IgD-negative memory B cell (primary cell): ENCODE data around the gene CNPY1. TPM values are rescaled to one million over a fixed set of nuclear protein-coding genes. Genes with fewer than 3 reads are reported as not detected.
"Not testable (repeated sequence)": the region's sequence is repeated elsewhere in the genome, so short reads cannot be mapped to it uniquely, and the experiment has no call there.

Source experiments
- H3K27ac Mint-ChIP-seq, 3 donors: one replicate each; pipeline ENCODE4 v1.8.0; 2020 to 2022; ENCODE audit warnings: mild to moderate bottlenecking in 3 of 3, mixed read lengths in 3 of 3, moderate library complexity in 1 of 3
- H3K27me3 Mint-ChIP-seq: one replicate; pipeline ENCODE4 v1.8.0; 2021; ENCODE audit warnings: mixed read lengths
- H3K36me3 Mint-ChIP-seq: one replicate; pipeline ENCODE4 v1.8.0; 2020; ENCODE audit warnings: mild to moderate bottlenecking, mixed read lengths
- H3K4me1 Mint-ChIP-seq, 3 donors: one replicate each; pipeline ENCODE4 v1.8.0; 2020 to 2022; ENCODE audit warnings: mixed read lengths in 3 of 3, mild to moderate bottlenecking in 1 of 3
- H3K4me3 Mint-ChIP-seq, 4 donors: one replicate each; pipeline ENCODE4 v1.8.0; 2020 to 2022; ENCODE audit warnings: mild to moderate bottlenecking in 4 of 4, mixed read lengths in 4 of 4, moderate library complexity in 3 of 4
- H3K9me3 Mint-ChIP-seq, 3 donors: one replicate each; pipeline ENCODE4 v1.8.0; 2020 to 2021; ENCODE audit warnings: mixed read lengths in 3 of 3, mild to moderate bottlenecking in 1 of 3
- polyA plus RNA-seq: library from polyadenylated mRNA; unstranded; fragments of 300-500 nt; fragmentation: Illumina TruSeq; gene quantifications from one replicate; pipeline ENCODE4 v1.2.3, GENCODE V29; 2021

CNPY1 gene
- polyA plus RNA-seq, 1 donor from 2014 or later, result not detected

- no peak overlapping the region for H3K27ac Mint-ChIP-seq
- no peaks in the 10 kb centered on the region for H3K36me3 Mint-ChIP-seq
- peaks cover 0 to 3% (median 0%) of the 10 kb centered on the region in 3 donors for H3K9me3 Mint-ChIP-seq
- peaks cover 0 to 2% (median 1%) of the 10 kb centered on the region in 3 donors for H3K4me1 Mint-ChIP-seq
- peaks cover 6% of the 10 kb centered on the region for H3K27me3 Mint-ChIP-seq
- H3K4me3 Mint-ChIP-seq, result no peak overlapping the region
Measured at GRCh38 chr7:155569681-155570080, 23.3 kb upstream of the CNPY1 start.

- Mint-ChIP-seq H3K36me3 (no peaks in the 10 kb centered on the region), H3K27ac (no peak overlapping the region), H3K4me3 (no peak overlapping the region), H3K9me3 (peaks cover 0 to 3% (median 0%) of the 10 kb centered on the region in 3 donors), H3K4me1 (peaks cover 0 to 2% (median 1%) of the 10 kb centered on the region in 3 donors), H3K27me3 (peaks cover 6% of the 10 kb centered on the region)
Measured at GRCh38 chr7:155568842-155569494, 22.6 kb upstream of the CNPY1 start.

- Mint-ChIP-seq H3K4me3 (no peak overlapping the region), H3K27ac (no peak overlapping the region), H3K36me3 (no peaks in the 10 kb centered on the region), H3K27me3 (peaks cover 6% of the 10 kb centered on the region), H3K4me1 (peaks cover 0 to 2% (median 1%) of the 10 kb centered on the region in 3 donors), H3K9me3 (peaks cover 0 to 3% (median 0%) of the 10 kb centered on the region in 3 donors)
Measured at GRCh38 chr7:155568333-155568660, 21.9 kb upstream of the CNPY1 start.

GRCh38 chr7:155567646-155568332 is 21.4 kb upstream of the CNPY1 start:
- H3K27ac Mint-ChIP-seq, result no peak overlapping the region
- H3K4me1 Mint-ChIP-seq, result peaks cover 0 to 2% (median 1%) of the 10 kb centered on the region in 3 donors
- H3K27me3 Mint-ChIP-seq, result peaks cover 4% of the 10 kb centered on the region

GRCh38 chr7:155566011-155566836 is 19.9 kb upstream of the CNPY1 start:
- H3K9me3 Mint-ChIP-seq, result peaks cover 0 to 3% (median 0%) of the 10 kb centered on the region in 3 donors
- H3K4me1 Mint-ChIP-seq, result peaks cover 0 to 2% (median 1%) of the 10 kb centered on the region in 3 donors
- H3K36me3 Mint-ChIP-seq, result no peaks in the 10 kb centered on the region
- no peak overlapping the region for H3K4me3 Mint-ChIP-seq
- H3K27me3 Mint-ChIP-seq, result peaks cover 1% of the 10 kb centered on the region
- H3K27ac Mint-ChIP-seq, result no peak overlapping the region

More at GRCh38 chr7:155567646-155568332, 21.4 kb upstream of the CNPY1 start:
- no peak overlapping the region for H3K4me3 Mint-ChIP-seq
- peaks cover 0 to 3% (median 0%) of the 10 kb centered on the region in 3 donors for H3K9me3 Mint-ChIP-seq
- no peaks in the 10 kb centered on the region for H3K36me3 Mint-ChIP-seq

- no peak overlapping the region for H3K27ac Mint-ChIP-seq
- H3K4me3 Mint-ChIP-seq, result no peak overlapping the region
- peaks cover 1% of the 10 kb centered on the region for H3K27me3 Mint-ChIP-seq
- peaks cover 0 to 2% (median 1%) of the 10 kb centered on the region in 3 donors for H3K4me1 Mint-ChIP-seq
- no peaks in the 10 kb centered on the region for H3K36me3 Mint-ChIP-seq
- peaks cover 0 to 3% (median 0%) of the 10 kb centered on the region in 3 donors for H3K9me3 Mint-ChIP-seq
Measured at GRCh38 chr7:155565596-155565995, 19.2 kb upstream of the CNPY1 start.

- H3K36me3 Mint-ChIP-seq, H3K27ac Mint-ChIP-seq, H3K9me3 Mint-ChIP-seq, H3K4me3 Mint-ChIP-seq, H3K4me1 Mint-ChIP-seq, H3K27me3 Mint-ChIP-seq: not testable (repeated sequence)
Measured at GRCh38 chr7:155562976-155563375, 16.6 kb upstream of the CNPY1 start.

- Mint-ChIP-seq H3K27me3 (peaks cover 6% of the 10 kb centered on the region), H3K4me3 (no peak overlapping the region), H3K9me3 (peaks cover 0 to 3% (median 2%) of the 10 kb centered on the region in 3 donors), H3K27ac (no peak overlapping the region), H3K4me1 (peaks cover 0 to 1% (median 0%) of the 10 kb centered on the region in 3 donors), H3K36me3 (no peaks in the 10 kb centered on the region)
Measured at GRCh38 chr7:155562106-155562505, 15.7 kb upstream of the CNPY1 start.

GRCh38 chr7:155560982-155561686 is 14.8 kb upstream of the CNPY1 start:
- H3K27me3 Mint-ChIP-seq, result peaks cover 4% of the 10 kb centered on the region
- no peaks in the 10 kb centered on the region for H3K36me3 Mint-ChIP-seq
- H3K27ac Mint-ChIP-seq, result no peak overlapping the region
- peaks cover 0 to 2% (median 0%) of the 10 kb centered on the region in 3 donors for H3K9me3 Mint-ChIP-seq
- H3K4me3 Mint-ChIP-seq, result no peak overlapping the region
- H3K4me1 Mint-ChIP-seq, result no peaks in the 10 kb centered on the region

GRCh38 chr7:155560196-155560885 is 14.0 kb upstream of the CNPY1 start:
- H3K9me3 Mint-ChIP-seq, result peaks cover 0 to 2% (median 0%) of the 10 kb centered on the region in 3 donors
- H3K4me3 Mint-ChIP-seq, result no peak overlapping the region
- no peaks in the 10 kb centered on the region for H3K4me1 Mint-ChIP-seq
- no peak overlapping the region for H3K27ac Mint-ChIP-seq
- H3K36me3 Mint-ChIP-seq, result no peaks in the 10 kb centered on the region
- H3K27me3 Mint-ChIP-seq, result peaks cover 4% of the 10 kb centered on the region

- H3K4me1 Mint-ChIP-seq, result no peaks in the 10 kb centered on the region
- no peak overlapping the region for H3K27ac Mint-ChIP-seq
- H3K36me3 Mint-ChIP-seq, result no peaks in the 10 kb centered on the region
- H3K4me3 Mint-ChIP-seq, result no peak overlapping the region
- H3K27me3 Mint-ChIP-seq, result peaks cover 5% of the 10 kb centered on the region
- peaks cover 0 to 2% (median under 1%) of the 10 kb centered on the region in 3 donors for H3K9me3 Mint-ChIP-seq
Measured at GRCh38 chr7:155559519-155560108, 13.3 kb upstream of the CNPY1 start.

- H3K27me3 Mint-ChIP-seq, result peaks cover 7% of the 10 kb centered on the region
Measured at GRCh38 chr7:155558961-155559360, 12.6 kb upstream of the CNPY1 start.

GRCh38 chr7:155558351-155558750 is 12.0 kb upstream of the CNPY1 start:
- H3K9me3 Mint-ChIP-seq, result peaks cover 4 to 7% (median 4%) of the 10 kb centered on the region in 3 donors
- no peaks in the 10 kb centered on the region for H3K36me3 Mint-ChIP-seq
- no peak overlapping the region for H3K27ac Mint-ChIP-seq
- H3K4me3 Mint-ChIP-seq, result no peak overlapping the region
- H3K27me3 Mint-ChIP-seq, result peaks cover 7% of the 10 kb centered on the region
- no peaks in the 10 kb centered on the region for H3K4me1 Mint-ChIP-seq

More at GRCh38 chr7:155558961-155559360, 12.6 kb upstream of the CNPY1 start:
- Mint-ChIP-seq H3K4me3 (no peak overlapping the region), H3K27ac (no peak overlapping the region), H3K4me1 (no peaks in the 10 kb centered on the region), H3K9me3 (peaks cover 3 to 7% (median 4%) of the 10 kb centered on the region in 3 donors), H3K36me3 (no peaks in the 10 kb centered on the region)

- Mint-ChIP-seq H3K27ac (no peak overlapping the region), H3K36me3 (no peaks in the 10 kb centered on the region), H3K4me1 (no peaks in the 10 kb centered on the region), H3K9me3 (peaks cover 4 to 7% (median 4%) of the 10 kb centered on the region in 3 donors), H3K4me3 (no peak overlapping the region), H3K27me3 (peaks cover 7% of the 10 kb centered on the region)
Measured at GRCh38 chr7:155557778-155558177, 11.4 kb upstream of the CNPY1 start.
